C4-2B (cell line): ENCODE data around the gene LUM.

Source experiments
- ZFX ChIP-seq: fragments of 450-650 bp; IDR thresholded peaks from 2 replicates; pipeline ENCODE4 v1.6.1; 2017
- TF ChIP-seq, protein P1 (sequence below): fragments of 450-650 bp; conservative IDR thresholded peaks from 2 replicates; pipeline ENCODE4 v1.5.1; 2017; ENCODE audit warnings: mild to moderate bottlenecking

- TF ChIP-seq, protein P1, sequence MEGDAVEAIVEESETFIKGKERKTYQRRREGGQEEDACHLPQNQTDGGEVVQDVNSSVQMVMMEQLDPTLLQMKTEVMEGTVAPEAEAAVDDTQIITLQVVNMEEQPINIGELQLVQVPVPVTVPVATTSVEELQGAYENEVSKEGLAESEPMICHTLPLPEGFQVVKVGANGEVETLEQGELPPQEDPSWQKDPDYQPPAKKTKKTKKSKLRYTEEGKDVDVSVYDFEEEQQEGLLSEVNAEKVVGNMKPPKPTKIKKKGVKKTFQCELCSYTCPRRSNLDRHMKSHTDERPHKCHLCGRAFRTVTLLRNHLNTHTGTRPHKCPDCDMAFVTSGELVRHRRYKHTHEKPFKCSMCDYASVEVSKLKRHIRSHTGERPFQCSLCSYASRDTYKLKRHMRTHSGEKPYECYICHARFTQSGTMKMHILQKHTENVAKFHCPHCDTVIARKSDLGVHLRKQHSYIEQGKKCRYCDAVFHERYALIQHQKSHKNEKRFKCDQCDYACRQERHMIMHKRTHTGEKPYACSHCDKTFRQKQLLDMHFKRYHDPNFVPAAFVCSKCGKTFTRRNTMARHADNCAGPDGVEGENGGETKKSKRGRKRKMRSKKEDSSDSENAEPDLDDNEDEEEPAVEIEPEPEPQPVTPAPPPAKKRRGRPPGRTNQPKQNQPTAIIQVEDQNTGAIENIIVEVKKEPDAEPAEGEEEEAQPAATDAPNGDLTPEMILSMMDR = no peak
- TF ChIP-seq ZFX = no peak
These were observed 10.4 kb downstream of the LUM start for GRCh38 chr12:91100906-91101305.
